Liver (tissue), 9 donors: ENCODE data around the gene RPS6KA2. TPM values are rescaled to one million over a fixed set of nuclear protein-coding genes. Genes with fewer than 3 reads are reported as not detected.

Source experiments
- DNase-seq: peaks from one replicate; pipeline ENCODE4 v3.0.0-alpha.2; 2017; ENCODE audit warnings: low spot score
- H3K27ac ChIP-seq, 2 donors: one replicate each; pipeline ENCODE4 v1.7.0; 2013; ENCODE audit warnings: inconsistent platforms in 2 of 2, low read length in 2 of 2, control low read depth in 1 of 2, low read depth in 1 of 2, mild to moderate bottlenecking in 1 of 2
- H3K27me3 ChIP-seq, 4 donors: one replicate each; pipeline versions ENCODE4 v1.6.1 to v1.7.0; 2013; ENCODE audit warnings: low read length in 3 of 4, inconsistent platforms in 1 of 4, mild to moderate bottlenecking in 1 of 4, moderate library complexity in 1 of 4; ENCODE audit not compliant: control insufficient read depth in 4 of 4, insufficient read depth in 4 of 4
- H3K36me3 ChIP-seq, 4 donors: one replicate each; pipeline versions ENCODE4 v1.6.1 to v1.7.0; 2013; ENCODE audit warnings: low read length in 3 of 4, mild to moderate bottlenecking in 3 of 4, low read depth in 1 of 4, moderate library complexity in 1 of 4; ENCODE audit not compliant: control insufficient read depth in 4 of 4, insufficient read depth in 3 of 4
- H3K4me1 ChIP-seq, 4 donors: one replicate each; pipeline versions ENCODE4 v1.6.1 to v1.7.0; 2013; ENCODE audit warnings: low read length in 3 of 4, mild to moderate bottlenecking in 3 of 4, moderate library complexity in 1 of 4; ENCODE audit not compliant: control insufficient read depth in 4 of 4, insufficient read depth in 4 of 4
- H3K4me3 ChIP-seq, 3 donors: one replicate each; pipeline versions ENCODE4 v1.6.1 to v1.7.0; 2013; ENCODE audit warnings: low read length in 3 of 3, control low read depth in 1 of 3, low read depth in 1 of 3, mild to moderate bottlenecking in 1 of 3
- H3K9ac ChIP-seq, 2 donors: one replicate each; pipeline ENCODE4 v1.7.0; 2013; ENCODE audit warnings: low read length in 2 of 2, mild to moderate bottlenecking in 2 of 2, moderate library complexity in 2 of 2, control low read depth in 1 of 2, low read depth in 1 of 2
- H3K9me3 ChIP-seq, 4 donors: one replicate each; pipeline versions ENCODE4 v1.6.1 to v1.7.0; 2013; ENCODE audit warnings: low read length in 3 of 4; ENCODE audit not compliant: control insufficient read depth in 4 of 4
- ATF3 ChIP-seq: IDR thresholded peaks from 2 replicates; pipeline ENCODE4 v1.6.1; 2016; ENCODE audit warnings: antibody characterized with exemption
- CTCF ChIP-seq: fragments of 150-350 bp; IDR thresholded peaks from 2 replicates; pipeline ENCODE4 v1.5.1; 2017; ENCODE audit warnings: improper control_type of control experiment, low read depth, low read length; ENCODE audit not compliant: missing input control
- EGR1 ChIP-seq, 2 donors: IDR thresholded peaks; 2 replicates each; pipeline ENCODE4 v1.6.1; 2016 to 2018; ENCODE audit warnings: antibody characterized with exemption in 2 of 2, low read depth in 2 of 2
- FOXA1 ChIP-seq: IDR thresholded peaks from 2 replicates; pipeline ENCODE4 v1.6.1; 2016; ENCODE audit warnings: antibody characterized with exemption
- FOXA2 ChIP-seq: IDR thresholded peaks from 2 replicates; pipeline ENCODE4 v1.6.1; 2016; ENCODE audit warnings: antibody characterized with exemption
- GABPA ChIP-seq, 2 donors: IDR thresholded peaks in 1 of 2; conservative IDR thresholded peaks in 1 of 2; 2 replicates each; pipeline ENCODE4 v1.6.1; 2016; ENCODE audit warnings: antibody characterized with exemption in 2 of 2, mild to moderate bottlenecking in 1 of 2, moderate library complexity in 1 of 2
- HNF4A ChIP-seq, 2 donors: conservative IDR thresholded peaks; 2 replicates each; pipeline ENCODE4 v1.6.1; 2016; ENCODE audit warnings: antibody characterized with exemption in 2 of 2, mild to moderate bottlenecking in 2 of 2
- HNF4G ChIP-seq: IDR thresholded peaks from 2 replicates; pipeline ENCODE4 v1.6.1; 2016; ENCODE audit warnings: antibody characterized with exemption
- JUND ChIP-seq, 2 donors: IDR thresholded peaks; 2 replicates each; pipeline ENCODE4 v1.6.1; 2016; ENCODE audit warnings: antibody characterized with exemption in 2 of 2
- NR2F2 ChIP-seq: IDR thresholded peaks from 2 replicates; pipeline ENCODE4 v1.6.1; 2016; ENCODE audit warnings: antibody characterized with exemption
- RAD21 ChIP-seq, 2 donors: IDR thresholded peaks; 2 replicates each; pipeline ENCODE4 v1.6.1; 2016; ENCODE audit warnings: antibody characterized with exemption in 2 of 2, mild to moderate bottlenecking in 2 of 2
- RXRA ChIP-seq, 2 donors: IDR thresholded peaks; 2 replicates each; pipeline ENCODE4 v1.6.1; 2017 to 2018; ENCODE audit warnings: antibody characterized with exemption in 2 of 2, mild to moderate bottlenecking in 1 of 2
- SP1 ChIP-seq: IDR thresholded peaks from 2 replicates; pipeline ENCODE4 v1.6.1; 2018; ENCODE audit warnings: antibody characterized with exemption, mild to moderate bottlenecking
- TAF1 ChIP-seq: conservative IDR thresholded peaks from 2 replicates; pipeline ENCODE4 v1.6.1; 2016; ENCODE audit warnings: antibody characterized with exemption, mild to moderate bottlenecking
- YY1 ChIP-seq: IDR thresholded peaks from 2 replicates; pipeline ENCODE4 v1.6.1; 2016; ENCODE audit warnings: antibody characterized with exemption, mild to moderate bottlenecking
- ZBTB33 ChIP-seq: IDR thresholded peaks from 2 replicates; pipeline ENCODE4 v1.6.1; 2016; ENCODE audit warnings: antibody characterized with exemption
- WGBS: extraction: QIAGEN DNeasy Blood & Tissue Kit; methylation state at CpG from one replicate; pipeline ENCODE4 v1.1.7; 2013; 5-methylcytosine and 5-hydroxymethylcytosine counted together
- polyA plus RNA-seq, 2 donors: library from polyadenylated mRNA; stranded (reverse) in 1 of 2; unstranded in 1 of 2; fragments of 200-250 nt in 1 of 2; fragments of >200 nt in 1 of 2; fragmentation: Nextera tagmentation in 1 of 2; extraction: Ambion mirVana in 1 of 2; gene quantifications; one replicate each; pipeline versions ENCODE4 v1.2.1 to v1.2.3, GENCODE V29; 2013 to 2015
- total RNA-seq, 2 donors: library from RNA; depleted of rRNA; stranded (reverse); fragments of >200 nt; gene quantifications; one replicate each; pipeline ENCODE4 v1.2.3, GENCODE V29; 2014
- TF ChIP-seq, protein P1 (sequence below): IDR thresholded peaks from 2 replicates; pipeline ENCODE4 v1.6.1; 2016; ENCODE audit warnings: antibody characterized with exemption
- donor health status: healthy.
- donor health status: healthy.
- donor health status: healthy.
- donor health status: healthy.
- donor health status: healthy.

Gene RPS6KA2
- total and polyA plus RNA-seq, 4 donors = 2.5 to 9.0 (median 5.0) TPM

- H3K4me3 ChIP-seq = no peak overlapping the region
- H3K9me3 ChIP-seq = peaks cover 0 to 1% (median 0%) of the 10 kb centered on the region in 4 donors
- WGBS = 87% methylated on average over 10 of the region's 10 CpGs
- H3K36me3 ChIP-seq = no peaks in the 10 kb centered on the region
- no peak overlapping the region for H3K27ac ChIP-seq
- no peak for DNase-seq
- no peak overlapping the region for H3K9ac ChIP-seq
- TF ChIP-seq, protein P1, sequence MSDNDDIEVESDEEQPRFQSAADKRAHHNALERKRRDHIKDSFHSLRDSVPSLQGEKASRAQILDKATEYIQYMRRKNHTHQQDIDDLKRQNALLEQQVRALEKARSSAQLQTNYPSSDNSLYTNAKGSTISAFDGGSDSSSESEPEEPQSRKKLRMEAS = no peak
- TF ChIP-seq TAF1 = no peak
- TF ChIP-seq NR2F2 = no peak
- TF ChIP-seq FOXA2 = no peak
- TF ChIP-seq ZBTB33 = no peak
- no peak for TF ChIP-seq GABPA (IDR thresholded peaks at IDR 0.05 in 1 of 2, conservative IDR thresholded peaks at IDR 0.05 in 1 of 2)
- TF ChIP-seq FOXA1 = no peak
- TF ChIP-seq ATF3 = no peak
- no peak for TF ChIP-seq SP1
- TF ChIP-seq HNF4A (conservative IDR thresholded peaks at IDR 0.05) = no peak
- TF ChIP-seq EGR1 (IDR thresholded peaks at IDR 0.05; ENCODE audit: low read depth in 2 of 2) = no peak
- TF ChIP-seq JUND (IDR thresholded peaks at IDR 0.05) = no peak
- TF ChIP-seq YY1 = no peak
- no peaks in the 10 kb centered on the region for H3K27me3 ChIP-seq
- peaks cover 0 to 7% (median 0%) of the 10 kb centered on the region in 4 donors for H3K4me1 ChIP-seq
Measured at GRCh38 chr6:166561771-166562359, 65.2 kb downstream of the RPS6KA2 start.

GRCh38 chr6:166560222-166560621, 66.8 kb downstream of the RPS6KA2 start:
- Histone ChIP-seq H3K27ac (no peak overlapping the region), H3K9ac (no peak overlapping the region), H3K27me3 (no peaks in the 10 kb centered on the region), H3K9me3 (peaks cover 0 to 1% (median 0%) of the 10 kb centered on the region in 4 donors), H3K36me3 (no peaks in the 10 kb centered on the region), H3K4me1 (peaks cover 0 to 12% (median 1%) of the 10 kb centered on the region in 4 donors), H3K4me3 (no peak overlapping the region)
- TF ChIP-seq HNF4G (no peak), HNF4A (conservative IDR thresholded peaks at IDR 0.05) (no peak), NR2F2 (no peak), RXRA (IDR thresholded peaks at IDR 0.05) (no peak), RAD21 (IDR thresholded peaks at IDR 0.05) (no peak), JUND (IDR thresholded peaks at IDR 0.05) (no peak), CTCF (no peak), SP1 (no peak), FOXA1 (no peak), FOXA2 (no peak), TAF1 (no peak)
- TF ChIP-seq, protein P1 = no peak
- WGBS = 96% methylated on average over 3 of the region's 3 CpGs
- no peak for DNase-seq
